GM19468 (cell line): ENCODE measurements around the gene CRACDL.
"Not testable (repeated sequence)": the region's sequence is repeated elsewhere in the genome, so short reads cannot be mapped to it uniquely, and the experiment has no call there.

Source experiments
- ATAC-seq: cut with Tn5 transposase; IDR thresholded peaks from one replicate; pipeline ENCODE4 v1.9.1; 2021; ENCODE audit warnings: mild to moderate bottlenecking, moderate library complexity, moderate number of reproducible peaks; ENCODE audit not compliant: unreplicated experiment; ENCODE audit errors: extremely low read depth

Gene CRACDL

DNA sequence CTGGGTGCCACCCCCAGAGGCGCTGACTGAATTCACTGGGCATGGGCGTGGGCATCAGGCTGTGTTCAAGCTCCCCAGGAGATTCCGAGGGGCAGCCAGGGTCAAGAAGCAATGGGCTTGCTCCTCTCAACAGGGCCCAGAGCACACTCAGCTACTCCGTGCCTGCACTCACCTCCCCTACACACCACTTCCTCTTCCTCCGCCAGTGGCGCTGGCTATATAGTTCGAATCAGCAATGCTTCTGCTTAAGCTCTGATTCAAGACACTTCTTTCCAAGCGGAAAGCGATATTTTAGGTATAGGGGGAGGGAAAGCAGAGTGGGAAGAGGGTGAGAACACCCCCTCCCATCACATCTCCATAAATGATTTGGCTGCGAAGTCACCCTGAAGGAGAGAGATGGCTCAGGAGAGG lies 42.1 kb downstream of the CRACDL start:
- no peak for ATAC-seq

GRCh38 chr2:98892871-98893270 lies 43.2 kb downstream of the CRACDL start:
- no peak for ATAC-seq

DNA sequence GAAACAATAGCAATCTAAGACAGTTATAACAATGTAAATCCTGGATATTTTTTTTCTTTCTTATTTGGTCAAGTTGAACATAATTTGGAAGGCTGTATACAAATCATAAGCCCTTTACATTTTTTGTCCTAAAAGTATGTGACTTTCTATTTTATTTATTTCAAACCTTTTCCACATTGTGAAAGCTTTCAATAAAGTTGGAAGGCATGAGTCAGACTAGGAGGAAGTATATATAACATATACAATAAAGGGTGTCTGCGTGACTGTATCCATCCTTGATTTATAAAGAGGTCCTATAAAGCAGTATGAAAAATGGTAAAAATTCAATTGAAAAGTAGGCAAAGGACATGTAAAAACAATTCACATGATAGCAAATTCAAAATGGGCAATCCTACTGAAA lies 44.4 kb downstream of the CRACDL start:
- ATAC-seq, result no peak

GRCh38 chr2:98886066-98886554 lies 49.9 kb downstream of the CRACDL start:
- no peak for ATAC-seq

DNA sequence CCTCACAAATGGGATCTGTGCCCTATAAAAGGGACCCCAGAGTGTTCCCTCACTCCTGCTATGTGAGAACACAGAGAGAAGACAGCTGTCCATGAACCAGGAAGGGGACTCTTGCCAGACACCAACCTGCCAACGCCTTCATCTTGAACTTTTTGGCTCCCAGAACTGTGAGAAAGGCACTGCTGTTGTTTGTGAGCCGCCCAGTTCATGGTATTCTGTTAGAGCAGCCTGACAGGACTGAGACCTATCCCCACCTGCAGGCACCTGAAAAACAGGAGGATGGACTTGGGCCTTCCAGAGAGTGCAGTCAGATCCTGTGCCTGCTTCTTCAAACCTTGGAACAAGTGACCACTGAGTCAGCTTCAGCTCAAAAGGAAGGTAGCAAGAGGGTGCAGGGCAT lies 51.4 kb downstream of the CRACDL start:
- ATAC-seq, result no peak

DNA sequence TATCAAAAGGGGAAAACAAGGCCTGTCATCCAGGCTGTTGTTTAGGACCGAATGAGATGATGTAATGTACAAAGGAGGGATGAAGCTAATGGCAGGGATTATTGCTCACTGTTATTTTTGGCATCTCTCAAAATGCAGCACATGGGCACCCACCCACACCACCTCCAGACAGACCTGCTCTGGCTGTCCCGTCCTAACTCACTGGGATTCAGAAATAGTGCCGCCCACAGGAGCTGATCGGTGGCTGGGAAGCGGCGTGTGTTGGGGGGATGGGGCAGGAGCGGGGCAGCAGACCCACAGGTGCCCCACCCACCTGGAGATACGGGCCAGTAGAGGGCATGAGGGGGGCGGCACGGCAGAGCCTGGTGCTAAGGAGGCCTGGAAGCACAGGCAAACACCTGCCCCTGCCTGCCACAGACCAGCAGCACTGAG lies 52.2 kb downstream of the CRACDL start:
- no peak for ATAC-seq

- no peak for ATAC-seq
Observed at GRCh38 chr2:98882971-98883779, 52.9 kb downstream of the CRACDL start.

DNA sequence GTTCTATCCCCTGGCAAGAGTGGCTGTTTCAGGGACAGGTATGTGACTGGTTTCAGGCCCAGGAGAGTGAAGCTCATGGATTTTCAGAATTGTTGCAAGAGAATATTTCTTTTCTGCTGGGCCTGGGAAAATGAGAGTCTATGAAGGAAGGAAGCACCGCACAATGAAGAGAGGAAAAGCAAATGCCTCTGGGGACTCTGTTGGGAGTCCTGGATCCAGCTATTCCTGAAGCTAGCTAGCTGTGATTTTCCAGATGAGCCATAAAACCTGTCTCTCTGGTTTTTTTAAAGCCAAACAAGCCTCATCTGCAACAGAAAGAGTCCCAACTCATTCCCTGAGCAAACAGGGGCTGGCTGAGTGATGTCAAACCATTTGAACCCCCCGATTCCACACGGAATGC lies 53.7 kb downstream of the CRACDL start:
- no peak for ATAC-seq

DNA sequence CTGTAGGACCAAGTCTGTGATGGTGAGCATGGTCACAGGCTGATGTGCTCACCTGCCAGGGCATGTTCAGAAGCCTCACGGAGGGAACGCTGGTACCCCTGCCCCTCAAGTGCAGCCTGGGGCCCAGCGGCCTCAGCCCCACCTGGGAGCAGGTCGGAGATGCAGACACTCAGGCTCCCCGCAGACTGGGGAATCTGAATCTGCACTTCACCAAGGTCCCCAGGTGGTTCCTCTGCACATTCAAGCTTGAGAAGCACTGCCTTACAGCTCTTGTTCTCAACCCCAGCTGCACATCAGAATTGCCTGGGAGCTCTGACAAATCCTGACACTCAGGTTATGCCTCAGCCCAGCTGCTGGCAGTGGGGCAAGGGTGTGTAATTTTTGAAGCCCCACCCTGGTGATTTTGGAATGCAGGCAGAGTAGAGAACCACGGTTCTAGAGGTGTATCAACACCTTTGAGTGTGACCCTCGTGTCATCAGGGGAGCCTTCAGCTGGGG lies 54.8 kb downstream of the CRACDL start:
- ATAC-seq, result no peak

DNA sequence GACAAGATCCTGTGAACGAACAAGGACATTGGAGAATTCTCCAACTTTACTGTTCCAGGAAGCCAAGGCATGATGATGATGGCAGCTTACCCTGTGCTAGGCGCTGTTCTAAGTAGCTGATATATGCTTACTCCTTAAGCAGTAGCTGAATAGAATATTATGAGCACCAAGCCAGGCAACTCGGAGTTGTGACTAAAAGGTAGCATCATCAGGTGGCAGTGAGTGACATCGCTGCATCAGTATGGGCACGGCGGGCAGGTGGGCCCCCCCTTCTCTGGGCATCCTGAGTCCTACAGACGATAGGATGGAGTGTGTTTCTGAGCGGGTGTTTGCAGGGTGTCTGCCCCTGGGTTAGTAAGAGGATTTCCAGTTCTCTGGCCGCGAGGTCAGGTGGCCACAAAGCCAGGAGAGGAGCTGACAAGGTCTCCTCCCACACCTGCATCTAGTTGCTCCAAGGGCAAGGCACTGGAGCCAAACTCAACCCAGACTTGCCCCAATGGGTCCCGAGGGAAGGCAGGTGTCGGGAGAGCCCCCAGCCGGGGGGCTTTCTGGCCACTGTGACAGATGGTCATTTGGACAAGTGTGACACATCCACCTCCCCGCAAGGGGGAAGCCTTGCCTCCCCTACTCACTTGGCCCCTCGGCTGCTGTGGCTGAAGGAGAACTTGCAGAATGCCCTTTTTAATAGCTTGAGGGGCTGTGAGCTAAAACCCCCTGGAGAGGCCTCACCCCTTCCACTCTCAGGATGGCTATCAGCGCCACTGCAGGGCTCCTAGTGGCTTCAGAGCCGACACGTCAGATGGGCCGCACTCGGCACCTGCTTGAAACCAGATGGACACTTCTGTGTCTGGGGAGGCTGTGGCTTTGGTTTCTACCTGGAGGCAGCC lies 55.5 kb downstream of the CRACDL start:
- ATAC-seq, result no peak

DNA sequence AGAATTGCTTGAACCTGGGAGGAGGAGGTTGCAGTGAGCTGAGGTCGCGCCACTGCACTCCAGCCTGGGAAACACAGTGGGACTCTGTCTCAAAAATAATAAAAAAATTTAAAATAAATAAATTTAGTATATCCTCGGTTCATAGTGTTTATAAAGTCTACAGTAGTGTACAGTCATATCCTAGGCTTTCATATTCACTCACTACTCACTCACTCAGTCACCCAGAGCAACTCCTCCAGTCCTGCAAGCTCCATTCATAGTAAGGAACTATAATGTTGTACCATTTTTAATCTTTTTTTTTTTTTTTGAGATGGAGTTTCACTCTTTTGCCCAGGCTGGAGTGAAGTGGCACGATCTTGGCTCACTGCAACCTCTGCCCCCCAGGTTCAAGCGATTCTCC lies 58.4 kb downstream of the CRACDL start:
- ATAC-seq, result not testable (repeated sequence)

GRCh38 chr2:98876741-98877140 lies 59.3 kb downstream of the CRACDL start:
- no peak for ATAC-seq

GRCh38 chr2:98875746-98876145 lies 60.3 kb downstream of the CRACDL start:
- ATAC-seq, result no peak

DNA sequence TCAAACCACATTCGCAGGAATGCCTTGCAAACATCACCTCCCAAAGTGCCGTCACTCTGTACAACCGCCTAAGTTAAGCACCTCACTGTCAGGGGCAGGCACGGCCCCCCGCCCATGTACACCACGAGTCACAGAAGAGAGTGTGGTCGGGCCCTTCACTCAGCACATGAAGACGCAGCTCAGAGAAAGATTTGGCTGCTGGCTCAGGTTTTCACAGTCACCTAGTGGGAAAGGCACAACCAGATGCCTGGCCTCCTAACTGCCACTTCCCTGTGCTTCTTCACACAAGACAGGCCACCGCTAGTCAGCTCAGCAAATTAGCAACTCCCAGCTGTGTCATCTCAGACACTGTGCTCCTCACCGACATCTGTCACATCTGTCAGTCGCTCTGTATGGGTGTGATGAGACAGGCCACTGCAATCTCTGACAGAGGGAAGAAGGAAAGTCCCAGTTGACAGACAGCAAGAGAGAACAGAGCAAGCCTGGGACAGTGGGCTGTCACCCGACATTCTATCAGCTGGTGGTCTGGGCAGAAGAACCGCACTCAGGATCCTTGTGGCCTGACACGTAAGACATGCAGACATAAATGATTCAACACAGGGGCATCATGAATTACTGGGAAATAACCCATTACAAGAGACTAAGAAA lies 60.8 kb downstream of the CRACDL start:
- ATAC-seq, result no peak

- ATAC-seq, result no peak
Observed at GRCh38 chr2:98874186-98874689, 61.8 kb downstream of the CRACDL start.

- ATAC-seq, result no peak
Observed at GRCh38 chr2:98872526-98872925, 63.5 kb downstream of the CRACDL start.

DNA sequence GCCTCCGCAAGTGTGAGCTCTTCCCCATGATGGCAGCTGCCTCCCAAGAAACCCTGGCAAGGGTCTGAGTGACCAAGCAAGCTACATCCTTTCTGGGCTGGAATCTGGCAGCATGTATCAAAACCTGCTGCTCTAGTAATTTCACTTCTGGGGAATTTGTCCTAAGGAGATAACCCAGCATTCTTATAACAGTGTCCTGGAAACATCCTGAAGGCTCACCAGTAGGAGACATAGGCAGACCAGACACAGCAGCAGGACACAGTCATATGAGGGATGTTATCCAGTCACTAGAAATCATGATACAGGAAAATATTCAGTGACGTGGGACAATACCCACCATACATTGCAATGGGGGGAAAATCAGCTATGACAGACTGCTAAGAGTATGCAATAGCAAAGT lies 64.5 kb downstream of the CRACDL start:
- no peak for ATAC-seq

DNA sequence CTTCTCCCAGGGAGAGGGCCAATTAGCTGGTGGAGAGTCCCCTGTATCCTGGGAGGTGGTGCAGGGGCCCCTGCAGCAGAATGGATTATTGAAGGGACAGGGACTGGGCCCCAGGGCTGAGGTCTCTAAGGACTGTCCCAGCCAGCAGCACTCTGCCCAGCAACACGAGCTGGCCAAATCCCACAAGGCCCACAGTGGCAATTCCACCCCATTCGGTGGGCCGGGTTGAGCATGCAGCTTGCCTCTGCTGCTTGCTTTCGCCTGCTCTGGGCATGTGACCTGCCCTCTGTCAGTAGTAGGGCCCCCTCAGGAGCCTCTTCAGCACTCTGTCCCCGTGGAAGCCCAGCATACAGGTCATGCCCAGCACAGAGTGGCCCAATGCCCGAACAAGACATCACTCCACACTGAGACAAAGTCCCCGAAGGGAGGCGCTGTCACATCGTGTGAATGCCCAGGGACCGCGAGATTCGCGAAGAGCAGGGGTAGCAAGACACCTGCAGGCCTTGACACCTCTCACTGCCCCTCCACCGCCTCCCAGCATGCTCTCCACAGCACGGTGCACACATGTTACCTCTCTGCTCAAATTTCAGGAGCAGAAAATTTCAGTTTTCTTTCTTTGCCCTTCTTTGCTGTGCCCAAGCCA lies 65.4 kb downstream of the CRACDL start:
- ATAC-seq, result no peak

DNA sequence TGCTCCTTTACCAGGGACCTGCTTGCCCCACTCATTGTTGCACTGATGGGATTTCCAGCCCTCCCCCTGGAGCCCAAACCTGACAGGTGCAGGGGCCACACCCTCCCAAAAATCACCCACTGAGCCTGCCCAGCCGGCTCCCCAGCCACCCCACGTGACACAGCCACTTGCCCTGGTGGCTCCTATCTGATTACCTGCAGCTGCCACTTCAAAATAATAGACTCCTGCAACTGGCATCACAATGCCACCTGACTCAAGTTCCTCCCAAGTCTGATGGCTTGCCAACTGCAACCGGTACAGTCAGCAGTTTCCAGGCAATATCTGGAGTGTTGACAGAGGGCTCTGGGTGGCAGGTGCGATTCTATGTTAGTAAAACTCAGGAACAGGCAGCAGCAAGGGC lies 66.2 kb downstream of the CRACDL start:
- ATAC-seq, result no peak

- no peak for ATAC-seq
Observed at GRCh38 chr2:98869272-98869641, 66.8 kb downstream of the CRACDL start.
